IMR-90 (cell line): ENCODE measurements around the gene RYR2. TPM values are rescaled to one million over a fixed set of nuclear protein-coding genes. Genes with fewer than 3 reads are reported as not detected.

Source experiments
- ATAC-seq: fragments of 200-7000 bp; cut with Tn5 transposase; 2 replicates; pipeline ENCODE4 v1.9.1; 2020; ENCODE audit warnings: low read depth, mild to moderate bottlenecking, moderate library complexity
- BruUV-seq: library from RNA; stranded (reverse); fragments of 400-500 nt; replicated peaks from 2 replicates; lab custom pipeline; 2021; lab: Mats Ljungman, UMichigan
- CTCF ChIA-PET: fragments of 300-600 bp; formaldehyde crosslinking; extraction: SDS; loops from one replicate; lab custom pipeline; 2021; ENCODE audit warnings: antibody characterized with exemption; lab: Yijun Ruan, JAX
- POLR2A ChIA-PET: fragments of 300-600 bp; sonication (Branson Sonifier 250); formaldehyde crosslinking; loops from one replicate; lab custom pipeline; 2022; ENCODE audit warnings: antibody characterized with exemption; ENCODE audit not compliant: unreplicated experiment; lab: Charles Lee
- DNase-seq: peaks from one replicate; pipeline ENCODE4 v3.0.0; 2013
- H2AFZ ChIP-seq: replicated peaks from 2 replicates; pipeline ENCODE3; 2013; ENCODE audit warnings: low read length, mild to moderate bottlenecking; ENCODE audit not compliant: poor library complexity
- H2AK5ac ChIP-seq: 2 replicates; pipeline ENCODE4 v1.6.1; 2013; ENCODE audit warnings: low read depth, low read length, inconsistent platforms
- H2AK9ac ChIP-seq: replicated peaks from 2 replicates; pipeline ENCODE3; 2013; ENCODE audit warnings: mild to moderate bottlenecking, low read depth, low read length, moderate library complexity; ENCODE audit not compliant: poor library complexity
- H2BK120ac ChIP-seq: 2 replicates; pipeline ENCODE4 v1.6.1; 2013; ENCODE audit warnings: low read depth, low read length, inconsistent platforms
- H2BK15ac ChIP-seq: 3 replicates; pipeline ENCODE4 v1.6.1; 2013; ENCODE audit warnings: low read depth, low read length, inconsistent platforms
- H2BK20ac ChIP-seq: 2 replicates; pipeline ENCODE4 v1.6.1; 2013; ENCODE audit warnings: low read depth, mild to moderate bottlenecking, inconsistent platforms, low read length, moderate library complexity
- H2BK5ac ChIP-seq: 2 replicates; pipeline ENCODE4 v1.6.1; 2013; ENCODE audit warnings: mild to moderate bottlenecking, low read depth, low read length, inconsistent platforms; ENCODE audit not compliant: poor library complexity, severe bottlenecking
- H3K14ac ChIP-seq: replicated peaks from 2 replicates; pipeline ENCODE4 v1.6.1; 2013; ENCODE audit warnings: low read depth, low read length, inconsistent platforms
- H3K18ac ChIP-seq: 2 replicates; pipeline ENCODE4 v1.6.1; 2013; ENCODE audit warnings: low read depth, low read length, control low read depth
- H3K23ac ChIP-seq: 2 replicates; pipeline ENCODE4 v1.6.1; 2013; ENCODE audit warnings: low read depth, low read length, inconsistent platforms
- H3K27ac ChIP-seq: 2 replicates; pipeline ENCODE4 v1.5.1; 2013; ENCODE audit warnings: mild to moderate bottlenecking, control low read depth, low read length; ENCODE audit not compliant: insufficient read depth
- H3K27me3 ChIP-seq: 2 replicates; pipeline ENCODE4 v1.6.1; 2013; ENCODE audit warnings: low read length; ENCODE audit not compliant: control insufficient read depth, insufficient read depth
- H3K36me3 ChIP-seq: 2 replicates; pipeline ENCODE4 v1.6.1; 2013; ENCODE audit warnings: low read length, mixed read lengths; ENCODE audit not compliant: control insufficient read depth, insufficient read depth
- H3K4ac ChIP-seq: 2 replicates; pipeline ENCODE4 v1.6.1; 2013; ENCODE audit warnings: low read depth, low read length, inconsistent platforms
- H3K4me1 ChIP-seq: 2 replicates; pipeline ENCODE4 v1.6.1; 2013; ENCODE audit warnings: low read length, mixed read lengths; ENCODE audit not compliant: control insufficient read depth, insufficient read depth
- H3K4me2 ChIP-seq: 2 replicates; pipeline ENCODE4 v1.6.1; 2013; ENCODE audit warnings: low read depth, mild to moderate bottlenecking, control low read depth, low read length, moderate library complexity
- H3K4me3 ChIP-seq: 2 replicates; pipeline ENCODE4 v1.5.1; 2013; ENCODE audit warnings: low read depth, mild to moderate bottlenecking, control low read depth, low read length, moderate library complexity; ENCODE audit not compliant: insufficient read depth
- H3K56ac ChIP-seq: 2 replicates; pipeline ENCODE4 v1.6.1; 2013; ENCODE audit warnings: low read length, inconsistent platforms; ENCODE audit not compliant: insufficient read depth; ENCODE audit errors: extremely low read depth
- H3K79me1 ChIP-seq, 2 experiments: 2 replicates each; pipeline ENCODE4 v1.6.1; 2013; ENCODE audit warnings: low read length in 2 of 2, inconsistent platforms in 1 of 2, low read depth in 1 of 2
- H3K9ac ChIP-seq: 2 replicates; pipeline ENCODE4 v1.6.1; 2013; ENCODE audit warnings: low read depth, low read length, control low read depth
- H3K9me1 ChIP-seq: 2 replicates; pipeline ENCODE4 v1.6.1; 2013; ENCODE audit warnings: low read length, inconsistent platforms; ENCODE audit not compliant: insufficient read depth
- H3K9me3 ChIP-seq: 2 replicates; pipeline ENCODE4 v1.6.1; 2013; ENCODE audit warnings: low read length; ENCODE audit not compliant: control insufficient read depth, insufficient read depth
- H4K20me1 ChIP-seq: 2 replicates; pipeline ENCODE4 v1.6.1; 2013; ENCODE audit warnings: low read length, inconsistent platforms; ENCODE audit not compliant: insufficient read depth
- H4K5ac ChIP-seq: 2 replicates; pipeline ENCODE4 v1.6.1; 2013; ENCODE audit warnings: mild to moderate bottlenecking, low read depth, low read length, control low read depth
- H4K8ac ChIP-seq, 2 experiments: 2 replicates each; pipeline ENCODE4 v1.6.1; 2013; ENCODE audit warnings: low read depth in 2 of 2, low read length in 2 of 2, control low read depth in 1 of 2, inconsistent platforms in 1 of 2
- H4K91ac ChIP-seq: 2 replicates; pipeline ENCODE4 v1.6.1; 2013; ENCODE audit warnings: low read depth, low read length, inconsistent platforms; ENCODE audit not compliant: insufficient read depth
- MAZ ChIP-seq: IDR thresholded peaks from 2 replicates; pipeline ENCODE4 v1.6.1; 2012; ENCODE audit warnings: low read depth, mild to moderate bottlenecking, low read length, improper control_type of control experiment, moderate library complexity, borderline replicate concordance
- WGBS, 2 experiments: methylation state at CpG; one replicate each; pipeline versions ENCODE4 v1.1.5 to v1.1.7; 2013; ENCODE audit warnings: missing lambda C conversion rate in 2 of 2; ENCODE audit not compliant: insufficient read length in 1 of 2; ENCODE audit errors: extremely low coverage in 2 of 2; 5-methylcytosine and 5-hydroxymethylcytosine counted together
- dilution Hi-C: fragments of 300-500 bp; cut with HindIII; formaldehyde crosslinking; loops from one replicate; pipeline ENCODE4 v1.14.3; 2018; ENCODE audit warnings: low sequenced_read_pairs; ENCODE audit not compliant: unreplicated experiment
- in situ Hi-C: fragments of 300-500 bp; cut with MboI; formaldehyde crosslinking; loops from 3 replicates; pipeline ENCODE4 v1.14.3; 2019; ENCODE audit warnings: low sequenced_read_pairs, inconsistent platforms, mixed read lengths
- intact Hi-C: fragments of 100-400 bp; cut with micrococcal nuclease; formaldehyde crosslinking; loops from 2 replicates; pipeline ENCODE4 v1.10.0; 2022
- polyA plus RNA-seq, 3 experiments: library from polyadenylated mRNA; depleted of rRNA; stranded (reverse); fragments of >200 nt; gene quantifications; 2 replicates each; pipeline ENCODE4 v1.2.3, GENCODE V29; 2012; ENCODE audit warnings: low replicate concordance in 1 of 3
- total RNA-seq: library from RNA; depleted of rRNA; stranded (reverse); fragments of >200 nt; gene quantifications from 2 replicates; pipeline ENCODE4 v1.2.3, GENCODE V29; 2012

The RYR2 gene
- total and polyA plus RNA-seq, 2 of the 4 experiments (the other 2 are of a cell fraction), result not detected

- H3K9me1 ChIP-seq, result no peaks in the 10 kb centered on the region
- no peak overlapping the region for H2AK9ac ChIP-seq
- H2AFZ ChIP-seq, result no peak overlapping the region
- no peak overlapping the region for H3K4me3 ChIP-seq
- H2BK5ac ChIP-seq, result no peak overlapping the region
- H3K14ac ChIP-seq, result no peak overlapping the region
- DNase-seq (no peak), ATAC-seq (no peak)
- no peak overlapping the region for H4K5ac ChIP-seq
- ChIA-PET CTCF (no interaction called here), POLR2A (no interaction called here)
- H4K20me1 ChIP-seq, result no peaks in the 10 kb centered on the region
- no peak overlapping the region for H3K9ac ChIP-seq
- no peak overlapping the region for H3K27ac ChIP-seq
- H3K9me3 ChIP-seq, result no peaks in the 10 kb centered on the region
- no peaks in the 10 kb centered on the region for H3K4me1 ChIP-seq
- H3K18ac ChIP-seq, result no peak overlapping the region
- TF ChIP-seq MAZ, result no peak
- H3K36me3 ChIP-seq, result no peaks in the 10 kb centered on the region
- no peak overlapping the region for H3K56ac ChIP-seq
- in situ Hi-C loops, result no loop called here
- dilution Hi-C loops, result no loop called here
- H3K4ac ChIP-seq, result no peak overlapping the region
- no peaks in the 10 kb centered on the region for H3K27me3 ChIP-seq
- H2BK20ac ChIP-seq, result no peak overlapping the region
- H4K8ac ChIP-seq, result no peak overlapping the region
- no peaks in the 10 kb centered on the region for H3K79me1 ChIP-seq
- H2BK120ac ChIP-seq, result no peak overlapping the region
- 92% methylated on average over 2 of the region's 4 CpGs; no CpG with 5 or more reads in 1 of the 2 experiments for WGBS, 2 experiments
- no TSS peak for BruUV-seq
- no peak overlapping the region for H2AK5ac ChIP-seq
- no peak overlapping the region for H3K23ac ChIP-seq
- no peak overlapping the region for H4K91ac ChIP-seq
- intact Hi-C loops, result no loop called here
- H3K4me2 ChIP-seq, result no peak overlapping the region
- no peak overlapping the region for H2BK15ac ChIP-seq
These were observed 663.5 kb downstream of the RYR2 start for GRCh38 chr1:237705462-237705861.
